K562 (cell line): ENCODE results near the gene TPSAB1. TPM values are rescaled to one million over a fixed set of nuclear protein-coding genes. Genes with fewer than 3 reads are reported as not detected.

Experiments
- ATAC-seq: fragments of 200-7000 bp; cut with Tn5 transposase; 3 replicates; pipeline ENCODE4 v1.9.1; 2020; ENCODE audit warnings: moderate library complexity
- BruUV-seq: library from RNA; stranded (reverse); fragments of 400-500 nt; replicated peaks from 2 replicates; lab custom pipeline; 2021; lab: Mats Ljungman, UMichigan
- CTCF ChIA-PET: fragments of 300-600 bp; formaldehyde crosslinking; extraction: SDS; loops from one replicate; lab custom pipeline; 2021; ENCODE audit warnings: low intra/inter-chr PET ratio; lab: Yijun Ruan, JAX
- POLR2A ChIA-PET: fragments of 300-600, 350-650 bp; sonication (Branson Sonifier 250); formaldehyde crosslinking; extraction: SDS; loops from one replicate; lab custom pipeline; 2021; ENCODE audit warnings: antibody characterized with exemption, inconsistent platforms; lab: Yijun Ruan, JAX
- DNase-seq, 4 experiments: peaks; one replicate each; pipeline versions ENCODE4 v3.0.0 to v3.0.0-alpha.2; 2011 to 2018; ENCODE audit warnings: low spot score in 3 of 4, mixed read lengths in 3 of 4; ENCODE audit errors: extremely low read depth in 1 of 4
- FAIRE-seq: peaks from 2 replicates; lab custom pipeline; 2011; peaks lifted over from hg19 to GRCh38; lab: Jason Lieb, UNC
- H2AFZ ChIP-seq: 2 replicates; pipeline ENCODE4 v1.6.0; 2011; ENCODE audit warnings: low read depth, low read length, control low read depth, inconsistent platforms
- H3K27ac ChIP-seq: fragments of 200-600 bp; 3 replicates; pipeline ENCODE4 v1.8.0; 2011; ENCODE audit warnings: low read depth, mild to moderate bottlenecking, control low read depth, inconsistent platforms, low read length, moderate library complexity, mixed read lengths; ENCODE audit errors: extremely low read depth
- H3K27me3 ChIP-seq, 2 experiments: fragments of 300-600 bp in 1 of 2; 2 replicates in 1 of 2; 3 replicates in 1 of 2; pipeline versions ENCODE4 v1.6.0 to v1.8.0; 2011; ENCODE audit warnings: inconsistent platforms in 2 of 2, low read length in 2 of 2, mild to moderate bottlenecking in 1 of 2, mixed read lengths in 1 of 2, moderate library complexity in 1 of 2; ENCODE audit not compliant: control insufficient read depth in 2 of 2, insufficient read depth in 2 of 2
- H3K36me3 ChIP-seq: fragments of 300-600 bp; 3 replicates; pipeline ENCODE4 v1.8.0; 2011; ENCODE audit warnings: mild to moderate bottlenecking, low read length, inconsistent platforms; ENCODE audit not compliant: control insufficient read depth, insufficient read depth
- H3K4me1 ChIP-seq, 2 experiments: fragments of 200-600 bp in 1 of 2; replicated peaks in 1 of 2; 2 replicates in 1 of 2; 3 replicates in 1 of 2; pipeline versions ENCODE4 v1.5.1 to v1.8.0; 2011; ENCODE audit warnings: inconsistent platforms in 2 of 2, low read length in 2 of 2, mild to moderate bottlenecking in 1 of 2, mixed read lengths in 1 of 2, moderate library complexity in 1 of 2; ENCODE audit not compliant: control insufficient read depth in 2 of 2, insufficient read depth in 2 of 2
- H3K4me2 ChIP-seq: 2 replicates; pipeline ENCODE4 v1.6.1; 2011; ENCODE audit warnings: low read length, control low read depth, inconsistent platforms, mixed read lengths; ENCODE audit not compliant: insufficient read depth
- H3K4me3 ChIP-seq: fragments of 200-600 bp; sonication (generic), shearing (Covaris generic); 2 replicates; pipeline ENCODE4 v1.5.1; 2016; ENCODE audit warnings: control low read depth, inconsistent platforms
- H3K79me2 ChIP-seq: fragments of 200-600 bp; 3 replicates; pipeline ENCODE4 v1.8.0; 2011; ENCODE audit warnings: low read length, inconsistent platforms; ENCODE audit not compliant: control insufficient read depth, insufficient read depth
- H3K9ac ChIP-seq, 2 experiments: 2 replicates each; pipeline versions ENCODE4 v1.6.0 to v1.6.1; 2011; ENCODE audit warnings: low read depth in 2 of 2, low read length in 2 of 2, control low read depth in 1 of 2, inconsistent platforms in 1 of 2, mild to moderate bottlenecking in 1 of 2, mixed read lengths in 1 of 2; ENCODE audit not compliant: insufficient read depth in 1 of 2
- H3K9me1 ChIP-seq: one replicate; pipeline ENCODE4 v1.6.0; 2011; ENCODE audit warnings: inconsistent platforms, mild to moderate bottlenecking, low read length, moderate library complexity; ENCODE audit not compliant: control insufficient read depth, insufficient read depth
- H3K9me3 ChIP-seq: replicated peaks from 2 replicates; pipeline ENCODE4 v1.5.1; 2011; ENCODE audit warnings: low read depth, low read length, inconsistent platforms; ENCODE audit not compliant: control insufficient read depth, insufficient read depth
- H4K20me1 ChIP-seq: replicated peaks from 2 replicates; pipeline ENCODE4 v1.6.1; 2011; ENCODE audit warnings: low read length, inconsistent platforms, mixed read lengths; ENCODE audit not compliant: control insufficient read depth, insufficient read depth
- CBX5 ChIP-seq: IDR thresholded peaks from 2 replicates; pipeline ENCODE4 v1.6.1; 2014; ENCODE audit warnings: low read depth, borderline replicate concordance
- CCAR2 ChIP-seq: fragments of 200-400 bp; formaldehyde crosslinking; IDR thresholded peaks from 2 replicates; pipeline ENCODE4 v1.6.1; 2017; ENCODE audit warnings: mild to moderate bottlenecking, low read depth, low read length
- FOXK2 ChIP-seq, 2 experiments: fragments of 450-650 bp; IDR thresholded peaks in 1 of 2; conservative IDR thresholded peaks in 1 of 2; 2 replicates each; pipeline ENCODE4 v1.6.1; 2016; ENCODE audit warnings: low read depth in 2 of 2, mild to moderate bottlenecking in 1 of 2
- GTF2F1 ChIP-seq: IDR thresholded peaks from 2 replicates; pipeline ENCODE4 v1.6.1; 2011; ENCODE audit warnings: low read depth, low read length, improper control_type of control experiment
- HCFC1 ChIP-seq: IDR thresholded peaks from 2 replicates; pipeline ENCODE4 v1.6.1; 2012; ENCODE audit warnings: low read depth, low read length, improper control_type of control experiment
- HDAC8 ChIP-seq: fragments of 450-650 bp; IDR thresholded peaks from 2 replicates; pipeline ENCODE4 v1.6.1; 2016; ENCODE audit warnings: mild to moderate bottlenecking, missing genetic modification characterization, moderate library complexity, missing compliant biosample characterization
- NELFE ChIP-seq: IDR thresholded peaks from 2 replicates; pipeline ENCODE4 v1.6.1; 2011; ENCODE audit warnings: mild to moderate bottlenecking; ENCODE audit not compliant: insufficient read depth, insufficient read length
- PRMT5 ChIP-seq: sonication (generic); formaldehyde crosslinking; IDR thresholded peaks from 2 replicates; pipeline ENCODE4 v1.5.0; 2020; ENCODE audit warnings: missing genetic modification reagents
- SETDB1 ChIP-seq: IDR thresholded peaks from one replicate; pipeline ENCODE4 v1.6.1; 2012; ENCODE audit warnings: low read length, control low read depth, inconsistent platforms
- ZNF212 ChIP-seq: fragments of 450-650 bp; formaldehyde crosslinking; IDR thresholded peaks from 2 replicates; pipeline ENCODE4 v1.4.0; 2020; ENCODE audit warnings: mild to moderate bottlenecking
- ZNF408 ChIP-seq: fragments of 250-450 bp; sonication (Bioruptor Pico); IDR thresholded peaks from 2 replicates; pipeline ENCODE4 v1.4.0; 2020; ENCODE audit warnings: low read depth, mild to moderate bottlenecking, moderate library complexity
- ZNF830 ChIP-seq: fragments of 250-450 bp; sonication (Bioruptor Pico); IDR thresholded peaks from 2 replicates; pipeline ENCODE4 v1.5.0; 2021; ENCODE audit warnings: mild to moderate bottlenecking
- WGBS: fragments of 100-300 bp; shearing (Covaris generic); methylation state at CpG from one replicate; pipeline ENCODE4 v1.1.6; 2016; ENCODE audit warnings: low coverage, mixed read lengths; ENCODE audit not compliant: insufficient coverage; ENCODE audit errors: missing lambda C conversion rate; 5-methylcytosine and 5-hydroxymethylcytosine counted together
- in situ Hi-C: fragments of 300-500 bp; cut with MboI; formaldehyde crosslinking; loops from 4 replicates; pipeline ENCODE4 v1.15.0; 2018; ENCODE audit warnings: inconsistent platforms, mixed read lengths
- intact Hi-C: fragments of 100-400 bp; cut with micrococcal nuclease; formaldehyde crosslinking; loops from 2 replicates; pipeline ENCODE4 v1.14.2; 2022
- polyA plus RNA-seq, 8 experiments: library from polyadenylated mRNA; depleted of rRNA in 4 of 8; stranded (reverse) in 5 of 8; unstranded in 3 of 8; fragments of >200 nt; fragmentation: Nextera tagmentation in 2 of 8; fragmentation: Illumina TruSeq in 1 of 8; extraction: Ambion mirVana in 2 of 8; extraction: Trizol in 1 of 8; gene quantifications; 2 replicates each; pipeline versions ENCODE4 v1.2.1 to v1.2.3, GENCODE V29; 2011 to 2014; ENCODE audit warnings: inconsistent platforms in 1 of 8, missing spikeins in 1 of 8
- total RNA-seq, 7 experiments: library from RNA; depleted of rRNA in 6 of 7; stranded (reverse); fragments of >200 nt in 6 of 7; fragmentation: Illumina TruSeq in 2 of 7; extraction: Trizol in 2 of 7; gene quantifications; 2 replicates each; pipeline versions ENCODE4 v1.2.1 to v1.2.3, GENCODE V29; 2011 to 2021; ENCODE audit warnings: low replicate concordance in 1 of 7
- TF ChIP-seq, protein P1 (sequence below): sonication (generic); formaldehyde crosslinking; IDR thresholded peaks from 2 replicates; pipeline ENCODE4 v1.9.0; 2022; ENCODE audit warnings: mild to moderate bottlenecking, missing genetic modification reagents
- TF ChIP-seq, protein P2 (sequence below): sonication (generic); formaldehyde crosslinking; IDR thresholded peaks from 2 replicates; pipeline ENCODE4 v1.9.0; 2022; ENCODE audit warnings: mild to moderate bottlenecking, missing genetic modification reagents

The TPSAB1 gene
- total and polyA plus RNA-seq, 9 of the 15 experiments (the other 6 are each of a cell fraction or from before 2014, with no cell fraction given): not detected

- TF ChIP-seq, protein P1, sequence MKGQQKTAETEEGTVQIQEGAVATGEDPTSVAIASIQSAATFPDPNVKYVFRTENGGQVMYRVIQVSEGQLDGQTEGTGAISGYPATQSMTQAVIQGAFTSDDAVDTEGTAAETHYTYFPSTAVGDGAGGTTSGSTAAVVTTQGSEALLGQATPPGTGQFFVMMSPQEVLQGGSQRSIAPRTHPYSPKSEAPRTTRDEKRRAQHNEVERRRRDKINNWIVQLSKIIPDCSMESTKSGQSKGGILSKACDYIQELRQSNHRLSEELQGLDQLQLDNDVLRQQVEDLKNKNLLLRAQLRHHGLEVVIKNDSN (CRISPR knock-in tag): peak; percentile 42; the same call in 1 of the 2 replicates
- TF ChIP-seq, protein P2, sequence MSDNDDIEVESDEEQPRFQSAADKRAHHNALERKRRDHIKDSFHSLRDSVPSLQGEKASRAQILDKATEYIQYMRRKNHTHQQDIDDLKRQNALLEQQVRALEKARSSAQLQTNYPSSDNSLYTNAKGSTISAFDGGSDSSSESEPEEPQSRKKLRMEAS: peak; percentile 76
- no peak for TF ChIP-seq HDAC8 (tag)
Measured at GRCh38 chr16:1216681-1217400, 23.7 kb upstream of the TPSAB1 start (continued).

DNA sequence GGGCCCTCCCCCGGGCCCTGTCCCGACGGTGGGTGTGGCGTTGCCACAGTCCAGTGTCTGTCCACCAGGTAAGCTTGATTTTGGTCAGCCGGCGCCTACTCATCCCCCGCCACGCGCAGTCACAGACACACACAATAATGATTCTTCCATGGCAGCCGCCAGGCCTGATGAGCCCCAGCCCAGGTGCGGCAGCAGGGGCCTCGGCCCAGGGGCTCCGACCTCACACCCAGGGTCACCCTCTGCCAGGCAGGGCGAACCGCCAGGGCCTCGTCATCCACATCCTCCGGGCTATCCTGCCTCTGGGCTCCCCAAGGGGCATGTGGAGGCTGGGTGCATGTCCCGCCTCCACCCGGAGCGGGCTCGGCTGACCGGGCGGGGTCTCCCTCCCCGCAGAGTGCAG is 23.0 kb upstream of the TPSAB1 start:
- WGBS: under 1% methylated on average over 14 of the region's 24 CpGs
- TF ChIP-seq NELFE (no peak), ZNF212 (CRISPR knock-in tag) (no peak), SETDB1 (no peak), PRMT5 (CRISPR knock-in tag) (no peak), FOXK2 (conservative IDR thresholded peaks at IDR 0.05 in 1 of 2, IDR thresholded peaks at IDR 0.05 in 1 of 2; ENCODE audit: low read depth in 2 of 2) (no peak), ZNF408 (CRISPR knock-in tag) (no peak), ZNF830 (CRISPR knock-in tag) (no peak), HCFC1 (no peak), GTF2F1 (no peak), CBX5 (no peak), CCAR2 (no peak)

More for the DNA sequence above, 23.0 kb upstream of the TPSAB1 start:
- ChIA-PET CTCF (no interaction called here), POLR2A (interaction anchor here (1.1 kb wide), 1 partner anchor 9 kb away, joined by 3 read pairs; no protein-coding TSS in a partner anchor)
- H3K9ac ChIP-seq: no peak overlapping the region
- no peaks in the 10 kb centered on the region for H3K79me2 ChIP-seq
- DNase-seq: no peak
- FAIRE-seq: no peak
- no TSS peak for BruUV-seq
- intact Hi-C loops: no loop called here
- no peaks in the 10 kb centered on the region for H3K9me1 ChIP-seq
- in situ Hi-C loops: no loop called here
- H3K27ac ChIP-seq: no peak overlapping the region
- H3K4me2 ChIP-seq: no peak overlapping the region
- peaks cover 56 to 91% of the 10 kb centered on the region in 2 experiments for H3K27me3 ChIP-seq
- H2AFZ ChIP-seq: no peak overlapping the region
- peaks cover 0 to 74% of the 10 kb centered on the region in 2 experiments; a peak in 2 of 5 replicates for H3K4me1 ChIP-seq
- H4K20me1 ChIP-seq: peaks cover 14% of the 10 kb centered on the region
- H3K4me3 ChIP-seq: no peak overlapping the region
- H3K9me3 ChIP-seq: no peaks in the 10 kb centered on the region
- no peaks in the 10 kb centered on the region for H3K36me3 ChIP-seq
- no peak for ATAC-seq
